GM12878 (cell line): ENCODE data around the gene LMBRD1. TPM values are rescaled to one million over a fixed set of nuclear protein-coding genes. Genes with fewer than 3 reads are reported as not detected.

ENCODE experiments used
- ATAC-seq: fragments of 200-7000 bp; cut with Tn5 transposase; 3 replicates; pipeline ENCODE4 v1.9.1; 2020; ENCODE audit warnings: mild to moderate bottlenecking, moderate library complexity
- BruUV-seq: library from RNA; stranded (reverse); fragments of 400-500 nt; replicated peaks from 2 replicates; lab custom pipeline; 2021; lab: Mats Ljungman, UMichigan
- CTCF ChIA-PET: fragments of 300-600 bp; sonication (Branson Sonifier 250); formaldehyde crosslinking; extraction: SDS; loops from one replicate; lab custom pipeline; 2021; ENCODE audit warnings: inconsistent platforms; lab: Yijun Ruan, JAX
- POLR2A ChIA-PET: fragments of 350-600 bp; formaldehyde crosslinking; extraction: SDS; loops from one replicate; lab custom pipeline; 2021; ENCODE audit warnings: inconsistent platforms; lab: Charles Lee
- RAD21 ChIA-PET: fragments of 300-600 bp; sonication (Branson Sonifier 250); formaldehyde crosslinking; loops from one replicate; lab custom pipeline; 2023; ENCODE audit warnings: antibody characterized with exemption; ENCODE audit not compliant: unreplicated experiment; lab: Charles Lee
- SMC1A ChIA-PET: fragments of 300-600 bp; sonication (Branson Sonifier 250); formaldehyde crosslinking; loops from one replicate; lab custom pipeline; 2023; ENCODE audit not compliant: unreplicated experiment, uncharacterized antibody; lab: Charles Lee
- DNase-seq: peaks from one replicate; pipeline ENCODE4 v3.0.0-alpha.2; 2011; ENCODE audit warnings: low read depth, low spot score
- FAIRE-seq: peaks from 3 replicates; lab custom pipeline; 2011; peaks lifted over from hg19 to GRCh38; lab: Jason Lieb, UNC
- H2AFZ ChIP-seq: 2 replicates; pipeline ENCODE4 v1.6.0; 2011; ENCODE audit warnings: low read depth, low read length, control low read depth; ENCODE audit not compliant: control insufficient read depth
- H3K27ac ChIP-seq: 2 replicates; pipeline ENCODE4 v1.5.1; 2011; ENCODE audit warnings: control low read depth; ENCODE audit not compliant: control insufficient read depth, insufficient read depth
- H3K27me3 ChIP-seq, 2 experiments: replicated peaks in 1 of 2; 2 replicates each; pipeline versions ENCODE4 v1.6.0 to v1.6.1; 2011; ENCODE audit warnings: low read length in 1 of 2; ENCODE audit not compliant: control insufficient read depth in 2 of 2, insufficient read depth in 2 of 2
- H3K36me3 ChIP-seq, 2 experiments: 2 replicates each; pipeline ENCODE4 v1.5.1; 2011; ENCODE audit warnings: low read length in 1 of 2; ENCODE audit not compliant: control insufficient read depth in 2 of 2, insufficient read depth in 2 of 2
- H3K4me1 ChIP-seq: 2 replicates; pipeline ENCODE4 v1.6.1; 2011; ENCODE audit warnings: mild to moderate bottlenecking, low read length, moderate library complexity, mixed read lengths; ENCODE audit not compliant: control insufficient read depth, insufficient read depth
- H3K4me2 ChIP-seq: 2 replicates; pipeline ENCODE4 v1.6.0; 2011; ENCODE audit warnings: control low read depth; ENCODE audit not compliant: control insufficient read depth, insufficient read depth
- H3K4me3 ChIP-seq: fragments of 200-600 bp; sonication (generic); 2 replicates; pipeline ENCODE4 v1.5.1; 2016
- H3K79me2 ChIP-seq: 2 replicates; pipeline ENCODE4 v1.6.0; 2011; ENCODE audit warnings: low read length; ENCODE audit not compliant: control insufficient read depth, insufficient read depth
- H3K9ac ChIP-seq: 2 replicates; pipeline ENCODE4 v1.8.0; 2011; ENCODE audit warnings: low read length, control low read depth, mixed read lengths; ENCODE audit not compliant: control insufficient read depth, insufficient read depth
- H3K9me3 ChIP-seq: replicated peaks from 3 replicates; pipeline ENCODE4 v1.5.1; 2011; ENCODE audit warnings: mild to moderate bottlenecking, low read length; ENCODE audit not compliant: control insufficient read depth, insufficient read depth
- H4K20me1 ChIP-seq: 2 replicates; pipeline ENCODE4 v1.6.0; 2011; ENCODE audit not compliant: control insufficient read depth, insufficient read depth
- CBX3 ChIP-seq: fragments of 200-600 bp; sonication (generic); IDR thresholded peaks from 2 replicates; pipeline ENCODE4 v1.6.1; 2016; ENCODE audit warnings: low read depth, borderline replicate concordance
- CREM ChIP-seq: IDR thresholded peaks from 2 replicates; pipeline ENCODE4 v1.6.1; 2014; ENCODE audit warnings: antibody characterized with exemption, low read depth
- EED ChIP-seq: sonication (generic); IDR thresholded peaks from 2 replicates; pipeline ENCODE4 v1.6.1; 2016; ENCODE audit warnings: antibody characterized with exemption, low read depth
- FOS ChIP-seq: IDR thresholded peaks from 3 replicates; pipeline ENCODE4 v1.6.1; 2011; ENCODE audit warnings: borderline replicate concordance; ENCODE audit not compliant: insufficient read length; ENCODE audit errors: extremely low read depth
- IRF5 ChIP-seq: fragments of 450-650 bp; IDR thresholded peaks from 2 replicates; pipeline ENCODE4 v1.6.1; 2017; ENCODE audit warnings: borderline replicate concordance
- JUNB ChIP-seq: IDR thresholded peaks from 2 replicates; pipeline ENCODE4 v1.6.1; 2016; ENCODE audit warnings: antibody characterized with exemption, mild to moderate bottlenecking
- SIX5 ChIP-seq: IDR thresholded peaks from 2 replicates; pipeline ENCODE4 v1.6.1; 2011; ENCODE audit warnings: mild to moderate bottlenecking, low read depth, low read length, moderate library complexity; ENCODE audit not compliant: severe bottlenecking
- ZNF622 ChIP-seq: fragments of 450-650 bp; IDR thresholded peaks from 2 replicates; pipeline ENCODE4 v1.6.1; 2017; ENCODE audit warnings: mild to moderate bottlenecking, inconsistent platforms
- WGBS: methylation state at CpG from one replicate; pipeline ENCODE4 v1.1.6; 2016; ENCODE audit warnings: low lambda C conversion rate; ENCODE audit not compliant: insufficient replicate concordance, insufficient coverage; ENCODE audit errors: missing lambda C conversion rate; 5-methylcytosine and 5-hydroxymethylcytosine counted together
- in situ Hi-C: fragments of 300-500 bp; cut with MboI; formaldehyde crosslinking; loops from 9 replicates; pipeline ENCODE4 v1.14.3; 2018; ENCODE audit warnings: mixed read lengths
- intact Hi-C: fragments of 100-400 bp; cut with micrococcal nuclease; formaldehyde crosslinking; loops from one replicate; pipeline ENCODE4 v1.14.2; 2022; ENCODE audit not compliant: unreplicated experiment
- polyA plus RNA-seq, 11 experiments: library from polyadenylated mRNA; depleted of rRNA in 4 of 11; unstranded in 6 of 11; stranded (reverse) in 5 of 11; fragments of >200 nt; fragmentation: Nextera tagmentation in 4 of 11; fragmentation: Illumina TruSeq in 1 of 11; extraction: Ambion mirVana in 4 of 11; extraction: Trizol in 1 of 11; gene quantifications; 1 replicate in 1 of 11; 2 replicates in 10 of 11; pipeline versions ENCODE4 v1.2.1 to v1.2.3, GENCODE V29; 2011 to 2016; ENCODE audit warnings: inconsistent platforms in 2 of 11, missing spikeins in 2 of 11, low read depth in 1 of 11
- total RNA-seq, 4 experiments: library from RNA; depleted of rRNA in 3 of 4; stranded (reverse); fragments of >200 nt in 3 of 4; fragmentation: Illumina TruSeq in 1 of 4; extraction: Trizol in 1 of 4; gene quantifications; 2 replicates each; pipeline versions ENCODE4 v1.2.1 to v1.2.3, GENCODE V29; 2013 to 2021

The LMBRD1 gene
- total and polyA plus RNA-seq, 10 of the 15 experiments (the other 5 are each of a cell fraction or from before 2014, with no cell fraction given): 20.0 to 82.1 (median 27.2) TPM

GRCh38 chr6:69631552-69632346, 165.1 kb downstream of the LMBRD1 start (continued):
- TF ChIP-seq JUNB: 0 out of 2 replicates have a peak, but pooled peaks have one; percentile 17
- TF ChIP-seq EED: peak; percentile 60

- no peak overlapping the region for H3K9ac ChIP-seq
- in situ Hi-C loops: no loop called here
- TF ChIP-seq ZNF622 (no peak), CREM (0 out of 2 replicates have a peak, but pooled peaks have one; percentile 11), IRF5 (no peak), SIX5 (peak; percentile 27), FOS (no peak), CBX3 (no peak)
- TF ChIP-seq, all 136 proteins: peak for 2
- SMC1A ChIA-PET: no interaction called here
- no peak for FAIRE-seq
- Histone ChIP-seq H3K4me1 (peaks cover 6% of the 10 kb centered on the region), H2AFZ (no peak overlapping the region), H3K4me3 (no peak overlapping the region), H3K27ac (no peak overlapping the region), H3K4me2 (no peak overlapping the region), H3K9me3 (no peaks in the 10 kb centered on the region), H3K36me3 (no peaks in the 10 kb centered on the region), H3K79me2 (no peaks in the 10 kb centered on the region), H3K27me3 (peaks cover 0 to 2% of the 10 kb centered on the region in 2 experiments; a peak in 1 of 4 replicates), H4K20me1 (no peaks in the 10 kb centered on the region)
- CTCF ChIA-PET: no interaction called here
- RAD21 ChIA-PET: no interaction called here
- intact Hi-C loops: no loop called here
- no peak for ATAC-seq
- DNase-seq: no peak
- BruUV-seq: no TSS peak
- 40% methylated on average over 1 of the region's 1 CpG for WGBS
- POLR2A ChIA-PET: no interaction called here
Observed at GRCh38 chr6:69630767-69631166, 166.0 kb downstream of the LMBRD1 start.
